PFSK-1 (cell line): ENCODE data around the gene MYOM3.

Experiments used
- FOXP2 ChIP-seq: optimal IDR thresholded peaks from 2 replicates; pipeline ENCODE3; 2011; ENCODE audit warnings: borderline replicate concordance, control low read depth, inconsistent platforms; ENCODE audit not compliant: insufficient read depth; ENCODE audit errors: extremely low read length, extremely low read depth
- POLR2AphosphoS5 ChIP-seq: IDR thresholded peaks from 2 replicates; pipeline ENCODE4 v1.6.1; 2012; ENCODE audit warnings: low read depth, mild to moderate bottlenecking, control low read depth, low read length, moderate library complexity
- SIN3A ChIP-seq: IDR thresholded peaks from 2 replicates; pipeline ENCODE4 v1.6.1; 2012; ENCODE audit warnings: mild to moderate bottlenecking, low read length, moderate library complexity, borderline replicate concordance; ENCODE audit not compliant: insufficient read depth
- TAF1 ChIP-seq: IDR thresholded peaks from 2 replicates; pipeline ENCODE4 v1.6.1; 2012; ENCODE audit warnings: low read length, control low read depth, borderline replicate concordance; ENCODE audit not compliant: insufficient read depth
- TF ChIP-seq, protein P1 (sequence below), 2 experiments: IDR thresholded peaks; 2 replicates each; pipeline versions ENCODE4 v1.6.1 to v1.8.0; 2011 to 2012; ENCODE audit warnings: low read depth in 2 of 2, low read length in 2 of 2, control low read depth in 1 of 2, inconsistent platforms in 1 of 2, mild to moderate bottlenecking in 1 of 2, moderate library complexity in 1 of 2; ENCODE audit not compliant: insufficient read depth in 1 of 2

DNA sequence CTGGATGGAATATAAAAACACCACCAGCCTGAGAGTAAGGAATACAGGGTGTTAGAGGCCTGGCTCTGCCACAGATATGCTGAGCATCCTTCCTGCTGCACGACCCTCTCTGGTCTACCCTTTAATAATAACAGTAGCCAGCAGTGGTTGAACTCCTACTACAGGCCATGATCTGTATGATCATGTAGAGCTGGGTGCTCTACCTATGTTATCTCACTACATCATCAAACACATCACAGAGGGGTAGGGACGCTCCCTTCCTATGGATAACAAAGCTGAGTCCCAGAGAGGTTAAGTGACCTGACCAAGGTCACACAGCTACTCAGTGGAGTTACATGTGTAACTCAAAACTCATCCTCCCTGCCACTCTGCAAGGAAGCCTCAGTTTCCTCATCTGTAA is 13.0 kb upstream of the MYOM3 start:
- no peak for TF ChIP-seq SIN3A
- TF ChIP-seq TAF1: no peak
- no peak for TF ChIP-seq POLR2AphosphoS5
- no peak for TF ChIP-seq FOXP2
- TF ChIP-seq, protein P1, sequence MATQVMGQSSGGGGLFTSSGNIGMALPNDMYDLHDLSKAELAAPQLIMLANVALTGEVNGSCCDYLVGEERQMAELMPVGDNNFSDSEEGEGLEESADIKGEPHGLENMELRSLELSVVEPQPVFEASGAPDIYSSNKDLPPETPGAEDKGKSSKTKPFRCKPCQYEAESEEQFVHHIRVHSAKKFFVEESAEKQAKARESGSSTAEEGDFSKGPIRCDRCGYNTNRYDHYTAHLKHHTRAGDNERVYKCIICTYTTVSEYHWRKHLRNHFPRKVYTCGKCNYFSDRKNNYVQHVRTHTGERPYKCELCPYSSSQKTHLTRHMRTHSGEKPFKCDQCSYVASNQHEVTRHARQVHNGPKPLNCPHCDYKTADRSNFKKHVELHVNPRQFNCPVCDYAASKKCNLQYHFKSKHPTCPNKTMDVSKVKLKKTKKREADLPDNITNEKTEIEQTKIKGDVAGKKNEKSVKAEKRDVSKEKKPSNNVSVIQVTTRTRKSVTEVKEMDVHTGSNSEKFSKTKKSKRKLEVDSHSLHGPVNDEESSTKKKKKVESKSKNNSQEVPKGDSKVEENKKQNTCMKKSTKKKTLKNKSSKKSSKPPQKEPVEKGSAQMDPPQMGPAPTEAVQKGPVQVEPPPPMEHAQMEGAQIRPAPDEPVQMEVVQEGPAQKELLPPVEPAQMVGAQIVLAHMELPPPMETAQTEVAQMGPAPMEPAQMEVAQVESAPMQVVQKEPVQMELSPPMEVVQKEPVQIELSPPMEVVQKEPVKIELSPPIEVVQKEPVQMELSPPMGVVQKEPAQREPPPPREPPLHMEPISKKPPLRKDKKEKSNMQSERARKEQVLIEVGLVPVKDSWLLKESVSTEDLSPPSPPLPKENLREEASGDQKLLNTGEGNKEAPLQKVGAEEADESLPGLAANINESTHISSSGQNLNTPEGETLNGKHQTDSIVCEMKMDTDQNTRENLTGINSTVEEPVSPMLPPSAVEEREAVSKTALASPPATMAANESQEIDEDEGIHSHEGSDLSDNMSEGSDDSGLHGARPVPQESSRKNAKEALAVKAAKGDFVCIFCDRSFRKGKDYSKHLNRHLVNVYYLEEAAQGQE (IDR thresholded peaks at IDR 0.05; ENCODE audit: insufficient read depth in 1 of 2, low read depth in 2 of 2, low read length in 2 of 2): no peak
